Measurements from ENCODE around the gene MTA1.

- TF ChIP-seq CTCF (IDR thresholded peaks at IDR 0.05; ENCODE audit: low read length) (no peak), EZH2 (IDR thresholded peaks at IDR 0.05; ENCODE audit: borderline replicate concordance, low read length) (no peak)
Measured at GRCh38 chr14:105499256-105500035, 79.8 kb downstream of the MTA1 start.
